Measurements from ENCODE around the gene SH3YL1. TPM values are rescaled to one million over a fixed set of nuclear protein-coding genes. Genes with fewer than 3 reads are reported as not detected.

SH3YL1 gene
- total RNA-seq, 1 donor from 2014 or later: 61.4 TPM

DNA sequence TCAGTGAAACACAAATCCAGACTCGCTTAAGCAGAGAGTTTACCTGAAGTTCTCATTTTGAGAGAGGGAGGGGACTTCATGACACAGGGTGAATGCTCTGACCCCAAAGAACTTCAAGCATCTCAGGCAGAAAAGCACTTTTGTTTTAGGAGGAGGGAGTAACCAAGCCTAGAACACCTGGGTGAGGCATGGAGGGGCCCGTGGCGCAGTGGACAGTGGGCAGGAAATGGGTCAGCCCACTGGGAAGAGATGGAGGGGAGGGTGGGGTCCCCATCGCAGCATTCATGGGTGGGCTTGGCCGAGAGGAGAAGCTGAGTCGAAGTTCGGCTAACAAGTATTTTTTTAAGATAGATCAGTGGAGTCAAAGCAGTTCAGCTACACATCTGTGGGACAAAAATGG lies 67.9 kb downstream of the SH3YL1 start:
- TF ChIP-seq, protein P1, sequence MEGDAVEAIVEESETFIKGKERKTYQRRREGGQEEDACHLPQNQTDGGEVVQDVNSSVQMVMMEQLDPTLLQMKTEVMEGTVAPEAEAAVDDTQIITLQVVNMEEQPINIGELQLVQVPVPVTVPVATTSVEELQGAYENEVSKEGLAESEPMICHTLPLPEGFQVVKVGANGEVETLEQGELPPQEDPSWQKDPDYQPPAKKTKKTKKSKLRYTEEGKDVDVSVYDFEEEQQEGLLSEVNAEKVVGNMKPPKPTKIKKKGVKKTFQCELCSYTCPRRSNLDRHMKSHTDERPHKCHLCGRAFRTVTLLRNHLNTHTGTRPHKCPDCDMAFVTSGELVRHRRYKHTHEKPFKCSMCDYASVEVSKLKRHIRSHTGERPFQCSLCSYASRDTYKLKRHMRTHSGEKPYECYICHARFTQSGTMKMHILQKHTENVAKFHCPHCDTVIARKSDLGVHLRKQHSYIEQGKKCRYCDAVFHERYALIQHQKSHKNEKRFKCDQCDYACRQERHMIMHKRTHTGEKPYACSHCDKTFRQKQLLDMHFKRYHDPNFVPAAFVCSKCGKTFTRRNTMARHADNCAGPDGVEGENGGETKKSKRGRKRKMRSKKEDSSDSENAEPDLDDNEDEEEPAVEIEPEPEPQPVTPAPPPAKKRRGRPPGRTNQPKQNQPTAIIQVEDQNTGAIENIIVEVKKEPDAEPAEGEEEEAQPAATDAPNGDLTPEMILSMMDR (conservative IDR thresholded peaks at IDR 0.05): no peak
- H3K27ac Mint-ChIP-seq: no peak overlapping the region
- H3K27me3 Mint-ChIP-seq: no peaks in the 10 kb centered on the region
- H3K9me3 Mint-ChIP-seq: no peaks in the 10 kb centered on the region
- no peak overlapping the region for H3K4me3 Mint-ChIP-seq
- DNase-seq (ENCODE audit: extremely low spot score, unreplicated experiment): no peak
- peaks cover 9% of the 10 kb centered on the region for H3K4me1 Mint-ChIP-seq (ENCODE audit: unreplicated experiment)
- H3K36me3 Mint-ChIP-seq: no peaks in the 10 kb centered on the region

DNA sequence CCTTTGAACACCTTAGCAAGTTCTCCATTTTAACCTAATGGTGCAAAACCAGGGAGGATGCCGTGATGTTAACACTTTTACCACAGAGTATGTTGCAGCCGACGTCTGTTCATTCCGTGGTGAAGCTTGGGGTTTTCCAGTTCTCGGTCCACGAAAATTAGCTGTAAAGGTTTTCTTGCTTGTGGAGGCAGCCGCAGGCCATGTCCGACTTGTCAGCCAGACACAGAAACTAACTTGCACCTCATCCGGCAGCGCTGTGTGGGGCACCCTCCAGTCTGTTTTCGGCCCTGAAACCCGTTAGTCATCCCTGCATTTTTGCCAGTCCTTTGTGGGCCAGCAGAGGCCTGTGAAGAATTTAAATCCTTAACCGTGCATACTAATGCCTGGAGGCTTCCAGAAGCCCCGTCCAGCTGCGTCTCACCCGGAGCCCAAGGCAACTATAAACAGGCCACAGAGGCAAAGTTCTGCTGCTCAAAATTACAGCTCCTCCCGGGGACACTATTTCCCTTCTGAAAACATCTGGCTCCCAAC lies 70.6 kb downstream of the SH3YL1 start:
- H3K4me3 Mint-ChIP-seq: no peak overlapping the region
- peaks cover 5% of the 10 kb centered on the region for H3K4me1 Mint-ChIP-seq (ENCODE audit: unreplicated experiment)
- no peaks in the 10 kb centered on the region for H3K36me3 Mint-ChIP-seq
- TF ChIP-seq, protein P1 (conservative IDR thresholded peaks at IDR 0.05): no peak
- no peak for DNase-seq (ENCODE audit: extremely low spot score, unreplicated experiment)
- peaks cover 3% of the 10 kb centered on the region for H3K9me3 Mint-ChIP-seq
- no peak overlapping the region for H3K27ac Mint-ChIP-seq
- no peaks in the 10 kb centered on the region for H3K27me3 Mint-ChIP-seq

DNA sequence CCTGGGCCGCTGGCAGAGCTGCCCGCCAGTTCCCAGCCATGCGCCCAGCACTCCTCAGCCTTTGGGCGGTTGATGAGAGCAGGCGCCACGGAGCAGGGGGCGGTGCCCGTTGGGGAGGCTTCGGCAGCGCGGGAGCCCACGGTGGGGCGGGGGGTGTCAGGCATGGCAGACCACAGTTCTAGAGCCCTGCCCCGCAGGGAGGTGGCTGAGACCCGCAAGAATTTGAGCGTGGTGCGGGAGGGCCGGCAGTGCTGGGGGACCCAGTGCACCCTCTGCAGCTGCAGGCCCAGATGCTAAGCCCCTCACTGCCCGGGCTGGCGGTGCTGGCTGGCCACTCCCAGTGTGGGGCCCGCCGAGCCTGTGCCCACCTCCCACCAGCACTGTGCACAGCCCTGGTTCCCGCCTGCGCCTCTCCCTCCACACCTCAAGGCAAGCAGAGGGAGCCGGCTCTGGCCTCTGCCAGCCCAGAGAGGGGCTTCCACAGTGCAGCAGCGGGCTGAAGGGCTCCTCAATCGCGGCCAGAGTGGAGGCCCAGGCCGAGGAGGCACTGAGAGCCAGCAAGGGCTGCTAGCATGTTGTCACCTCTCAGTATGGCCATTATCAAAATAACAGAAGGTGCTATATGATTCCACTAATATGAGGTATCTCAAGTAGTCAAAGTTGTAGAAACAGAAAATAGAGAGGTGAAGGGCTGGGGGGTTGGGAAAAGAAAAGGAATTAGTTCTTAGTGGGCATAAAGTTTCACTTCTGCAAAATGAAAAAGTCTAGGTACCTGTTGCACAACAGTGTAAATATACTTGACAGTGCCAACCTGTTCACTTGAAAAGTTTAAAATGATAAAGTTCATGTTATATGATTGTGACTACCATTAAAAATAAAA lies 72.3 kb downstream of the SH3YL1 start:
- Mint-ChIP-seq H3K27ac (no peak overlapping the region), H3K27me3 (no peaks in the 10 kb centered on the region), H3K4me1 (ENCODE audit: unreplicated experiment) (peaks cover 5% of the 10 kb centered on the region)

DNA sequence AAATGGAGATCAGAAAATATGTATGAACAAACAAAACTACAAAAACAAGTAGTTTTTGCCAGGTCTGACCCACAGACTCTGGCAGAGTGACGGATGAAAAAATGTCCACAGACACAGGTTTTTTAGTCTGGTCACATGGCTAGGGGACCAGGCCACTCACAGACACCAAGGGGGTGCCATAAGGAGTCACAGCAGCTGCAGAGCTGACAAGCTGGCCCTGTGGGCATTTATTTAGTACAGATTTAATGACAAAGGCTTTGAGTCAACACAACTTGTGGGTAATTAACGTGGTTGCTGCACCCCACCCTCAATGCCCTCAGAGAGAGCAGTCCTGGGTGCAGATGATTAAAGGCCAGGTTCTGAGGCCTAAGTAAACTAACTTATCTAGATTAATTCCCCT lies 76.0 kb downstream of the SH3YL1 start:
- TF ChIP-seq, protein P1 (conservative IDR thresholded peaks at IDR 0.05): no peak
- Mint-ChIP-seq H3K4me3 (no peak overlapping the region), H3K4me1 (ENCODE audit: unreplicated experiment) (no peaks in the 10 kb centered on the region), H3K27me3 (no peaks in the 10 kb centered on the region), H3K36me3 (no peaks in the 10 kb centered on the region), H3K27ac (no peak overlapping the region), H3K9me3 (peaks cover 4% of the 10 kb centered on the region)
- no peak for DNase-seq (ENCODE audit: extremely low spot score, unreplicated experiment)

More for the DNA sequence above, 72.3 kb downstream of the SH3YL1 start:
- H3K9me3 Mint-ChIP-seq: peaks cover 4% of the 10 kb centered on the region
- TF ChIP-seq, protein P1 (conservative IDR thresholded peaks at IDR 0.05): no peak
- H3K4me3 Mint-ChIP-seq: no peak overlapping the region
- no peak for DNase-seq (ENCODE audit: extremely low spot score, unreplicated experiment)
- no peaks in the 10 kb centered on the region for H3K36me3 Mint-ChIP-seq

DNA sequence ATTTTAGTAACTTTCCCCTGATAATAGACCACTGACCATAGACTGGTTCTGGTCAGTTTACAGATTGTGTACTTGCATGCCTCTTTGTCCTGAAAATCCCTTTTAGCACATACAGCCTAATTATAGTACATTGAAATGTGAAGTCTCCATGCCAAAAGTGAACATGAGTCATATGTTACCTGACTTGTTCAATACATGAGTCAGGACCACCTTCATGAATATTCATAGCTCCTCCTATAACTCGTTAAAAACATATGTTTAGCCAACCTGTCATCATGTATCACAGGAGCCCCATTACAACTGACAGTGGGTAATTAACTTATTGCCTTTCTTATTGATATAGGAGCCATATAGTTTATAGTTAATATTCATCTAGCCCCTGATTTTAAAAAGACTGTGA lies 78.6 kb downstream of the SH3YL1 start:
- H3K4me3 Mint-ChIP-seq: no peak overlapping the region
- no peak for DNase-seq (ENCODE audit: extremely low spot score, unreplicated experiment)
- no peaks in the 10 kb centered on the region for H3K27me3 Mint-ChIP-seq
- H3K27ac Mint-ChIP-seq: no peak overlapping the region
- no peaks in the 10 kb centered on the region for H3K36me3 Mint-ChIP-seq
- TF ChIP-seq, protein P1 (conservative IDR thresholded peaks at IDR 0.05): no peak
- peaks cover 4% of the 10 kb centered on the region for H3K9me3 Mint-ChIP-seq
- H3K4me1 Mint-ChIP-seq (ENCODE audit: unreplicated experiment): no peaks in the 10 kb centered on the region

Measured in type B pancreatic cell (in vitro differentiated cells).